ENCODE data around the gene SEC23A.
"Not testable (repeated sequence)": the region's sequence is repeated elsewhere in the genome, so short reads cannot be mapped to it uniquely, and the experiment has no call there.

SEC23A gene

DNA sequence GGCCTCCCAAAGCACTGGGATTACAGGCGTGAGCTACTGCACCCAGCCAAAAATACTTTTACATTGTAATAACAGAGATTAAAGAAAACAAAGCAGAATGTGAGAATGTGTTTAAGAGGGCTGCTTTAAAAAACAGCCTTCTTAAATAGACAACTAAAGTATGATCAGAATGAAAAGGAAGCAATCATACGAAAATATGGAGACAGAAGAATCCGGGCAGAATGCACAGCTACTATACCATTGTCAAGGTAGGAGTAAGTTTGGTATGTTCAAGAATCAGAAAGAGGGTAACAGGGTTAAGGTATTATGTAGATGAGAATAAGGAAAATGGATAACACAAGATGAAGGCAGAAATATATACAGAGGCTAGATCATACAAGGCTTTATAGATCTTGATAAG, 8.5 kb downstream of the SEC23A start:
- in situ Hi-C loops (cut with HindIII; ENCODE audit: low sequenced_read_pairs), result no loop called here

DNA sequence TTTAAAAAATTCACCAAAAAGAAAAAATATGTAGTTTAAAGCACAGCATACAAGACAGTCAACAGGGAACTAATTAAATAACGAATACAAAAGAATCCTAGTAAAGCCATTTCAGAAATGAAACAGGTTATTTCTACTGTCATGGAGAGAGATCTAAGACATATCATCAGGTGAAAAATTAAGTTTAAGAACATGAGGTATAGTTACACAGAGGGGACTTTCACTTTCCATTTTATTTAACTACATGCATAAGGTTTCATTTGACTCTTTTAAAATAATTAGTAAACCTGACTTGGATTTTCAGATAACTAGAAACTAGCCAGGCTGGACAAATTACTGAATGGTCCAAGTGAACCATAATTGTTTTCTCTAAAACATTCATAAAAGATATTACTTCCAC, 11.3 kb downstream of the SEC23A start:
- in situ Hi-C loops (cut with HindIII; ENCODE audit: low sequenced_read_pairs), result no loop called here

DNA sequence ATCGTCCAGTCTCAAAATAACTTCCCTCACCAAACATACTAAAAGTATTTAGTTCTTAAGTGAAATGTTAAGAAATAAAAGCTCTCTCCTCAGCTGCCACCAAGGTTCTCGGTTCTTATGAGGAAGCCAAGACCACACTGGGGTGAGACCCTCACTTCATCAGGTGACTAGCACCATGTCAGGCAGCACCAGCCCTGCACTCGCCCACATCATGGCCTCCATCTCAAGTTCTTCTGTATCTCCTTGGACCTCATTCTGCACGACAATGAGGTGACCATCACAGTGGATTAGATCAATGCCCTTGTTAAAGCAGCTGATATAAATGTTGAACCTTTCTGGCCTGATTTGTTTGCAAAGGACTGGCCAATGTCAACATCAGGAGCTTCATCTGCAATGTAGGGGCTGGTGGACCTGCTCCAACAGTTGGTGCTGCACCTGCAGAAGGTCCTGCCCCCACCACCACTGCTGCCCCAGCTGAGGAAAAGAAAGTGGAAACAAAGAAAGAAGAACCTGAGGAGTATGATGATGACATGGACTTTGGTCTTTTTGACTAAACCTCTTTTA, 12.4 kb downstream of the SEC23A start:
- in situ Hi-C loops (cut with HindIII; ENCODE audit: low sequenced_read_pairs), result no loop called here

DNA sequence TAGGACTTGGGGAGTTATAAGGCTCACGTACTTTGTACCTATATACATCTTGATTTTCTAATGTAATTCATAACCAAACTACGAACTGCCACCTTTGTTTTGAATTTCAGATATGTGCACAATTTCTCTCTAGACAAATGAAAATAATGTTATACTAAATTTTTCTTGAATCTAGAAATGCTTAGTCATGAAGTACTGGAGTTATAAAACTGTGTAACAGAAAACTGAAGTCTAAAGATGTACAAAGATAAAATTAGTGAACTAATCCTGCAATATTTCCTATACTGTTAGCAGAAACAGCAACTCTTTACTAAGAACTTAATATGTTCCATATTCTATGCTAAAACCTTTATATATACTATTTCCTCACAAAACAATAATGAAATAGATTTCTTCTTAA, 15.5 kb downstream of the SEC23A start:
- in situ Hi-C loops (cut with HindIII; ENCODE audit: low sequenced_read_pairs), result no loop called here

- in situ Hi-C loops (cut with HindIII; ENCODE audit: low sequenced_read_pairs), result no loop called here
These were observed 17.1 kb downstream of the SEC23A start for GRCh38 chr14:39085933-39086332.

DNA sequence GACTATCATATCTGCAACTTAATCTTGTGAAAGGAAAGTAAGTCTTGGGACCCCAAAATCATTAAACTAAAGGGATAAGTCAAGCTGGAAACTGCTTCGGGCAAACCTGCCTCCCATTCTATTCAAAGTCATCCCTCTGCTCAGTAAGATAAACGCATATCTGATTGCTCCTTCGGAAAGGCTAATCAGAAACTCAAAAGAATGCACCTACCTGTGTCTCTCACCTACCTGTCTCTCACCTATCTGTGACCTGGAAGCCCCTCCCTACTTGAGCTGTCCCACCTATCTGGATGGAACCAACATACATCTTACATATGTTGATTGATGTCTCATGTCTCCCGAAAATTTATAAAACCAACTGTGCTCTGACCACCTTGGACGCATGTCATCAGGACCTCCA, 19.9 kb downstream of the SEC23A start:
- in situ Hi-C loops (cut with HindIII; ENCODE audit: low sequenced_read_pairs), result no loop called here

- in situ Hi-C loops (cut with HindIII; ENCODE audit: low sequenced_read_pairs), result no loop called here
These were observed 22.1 kb downstream of the SEC23A start for GRCh38 chr14:39080886-39081285.

- in situ Hi-C loops (cut with HindIII; ENCODE audit: low sequenced_read_pairs), result no loop called here
These were observed 31.9 kb downstream of the SEC23A start for GRCh38 chr14:39071096-39071495.

GRCh38 chr14:39069923-39070322, 33.1 kb downstream of the SEC23A start:
- in situ Hi-C loops (cut with HindIII; ENCODE audit: low sequenced_read_pairs), result no loop called here

DNA sequence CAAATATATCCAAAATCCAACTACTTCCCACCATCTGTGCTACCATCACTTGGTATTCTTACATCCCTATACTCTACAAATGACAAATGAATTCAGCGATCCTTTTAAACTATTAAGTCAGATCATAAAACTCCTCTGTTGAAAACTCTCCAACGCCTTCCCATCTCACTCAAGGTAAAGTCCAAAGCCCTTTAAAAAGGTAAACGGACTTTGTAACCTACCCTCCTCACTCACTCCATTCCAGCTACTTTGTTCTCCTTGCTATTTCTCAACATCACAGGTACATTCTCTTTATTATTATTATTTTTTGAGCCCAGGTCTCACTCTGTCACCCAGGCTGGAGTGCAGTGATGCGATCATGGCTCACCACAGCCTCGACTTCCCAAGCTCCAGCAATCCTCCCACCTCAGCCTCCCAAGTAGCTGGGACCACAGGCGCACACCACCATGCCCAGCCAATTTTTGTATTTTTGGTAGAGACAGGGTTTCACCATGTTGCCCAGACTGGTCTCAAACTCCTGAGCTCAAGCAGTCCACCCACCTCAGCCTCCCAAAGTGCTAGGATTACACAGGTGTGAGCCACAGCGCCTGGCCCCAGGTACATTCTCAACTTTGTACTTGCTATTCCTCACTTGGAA, 33.7 kb downstream of the SEC23A start:
- in situ Hi-C loops (cut with HindIII; ENCODE audit: low sequenced_read_pairs), result not testable (repeated sequence)

GRCh38 chr14:39060818-39061437, 42.1 kb downstream of the SEC23A start:
- in situ Hi-C loops (cut with HindIII; ENCODE audit: low sequenced_read_pairs), result no loop called here

GRCh38 chr14:39055786-39056474, 47.1 kb downstream of the SEC23A start:
- in situ Hi-C loops (cut with HindIII; ENCODE audit: low sequenced_read_pairs), result no loop called here

DNA sequence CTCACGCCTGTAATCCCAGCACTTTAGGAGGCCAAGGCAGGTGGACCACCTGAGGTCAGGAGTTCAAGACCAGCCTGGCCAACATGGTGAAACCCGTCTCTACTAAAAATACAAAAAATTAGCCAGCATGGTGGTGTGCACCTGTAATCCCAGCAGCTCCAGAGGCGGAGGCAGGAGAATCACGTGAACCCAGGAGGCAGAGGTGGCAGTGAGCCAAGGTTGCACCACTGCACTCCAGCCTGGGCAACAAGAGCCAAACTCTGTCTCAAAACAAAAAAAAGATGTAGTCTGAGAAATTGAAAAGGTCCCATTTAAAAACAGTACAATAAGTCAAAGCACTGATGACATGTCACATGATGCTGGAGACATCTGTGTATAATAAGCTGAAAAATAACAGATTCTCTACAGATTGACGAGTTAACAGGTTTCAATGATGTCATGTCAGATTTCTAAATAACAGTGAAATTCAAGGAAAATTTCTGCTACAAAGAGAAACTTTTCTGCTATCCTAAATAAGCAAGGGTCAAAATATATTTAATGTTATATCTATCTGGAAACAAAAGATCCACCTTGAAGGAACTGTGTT, 50.1 kb downstream of the SEC23A start:
- in situ Hi-C loops (cut with HindIII; ENCODE audit: low sequenced_read_pairs), result not testable (repeated sequence)

- in situ Hi-C loops (cut with HindIII; ENCODE audit: low sequenced_read_pairs), result no loop called here
These were observed 52.6 kb downstream of the SEC23A start for GRCh38 chr14:39050389-39050788.

- in situ Hi-C loops (cut with HindIII; ENCODE audit: low sequenced_read_pairs), result not testable (repeated sequence)
These were observed 57.1 kb downstream of the SEC23A start for GRCh38 chr14:39045889-39046288.

- in situ Hi-C loops (cut with HindIII; ENCODE audit: low sequenced_read_pairs), result no loop called here
These were observed 59.6 kb downstream of the SEC23A start for GRCh38 chr14:39043352-39043943.

DNA sequence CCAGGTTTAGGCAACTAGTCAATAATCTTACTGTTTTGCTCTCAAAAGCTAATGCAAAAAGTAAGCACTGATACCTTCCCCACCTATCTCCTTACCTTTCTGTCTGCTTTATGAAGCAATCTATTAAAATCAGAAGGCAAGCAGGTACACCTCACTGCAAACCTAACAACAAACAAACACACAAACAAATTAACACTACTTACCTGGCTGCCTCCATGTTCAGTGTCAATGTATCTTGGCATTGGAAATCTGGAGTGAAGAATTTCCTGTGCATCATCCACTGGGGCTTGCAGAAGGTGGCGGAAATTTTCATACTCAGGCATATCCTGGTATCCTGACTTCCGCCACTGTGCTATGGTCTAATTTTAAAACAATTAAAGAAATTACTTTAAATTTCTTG, 62.5 kb downstream of the SEC23A start:
- in situ Hi-C loops (cut with HindIII; ENCODE audit: low sequenced_read_pairs), result no loop called here

- in situ Hi-C loops (cut with HindIII; ENCODE audit: low sequenced_read_pairs), result no loop called here
These were observed 64.5 kb downstream of the SEC23A start for GRCh38 chr14:39038542-39038941.

GRCh38 chr14:39036760-39037159, 66.3 kb downstream of the SEC23A start:
- in situ Hi-C loops (cut with HindIII; ENCODE audit: low sequenced_read_pairs), result no loop called here

GRCh38 chr14:39035336-39035735, 67.7 kb downstream of the SEC23A start:
- in situ Hi-C loops (cut with HindIII; ENCODE audit: low sequenced_read_pairs), result no loop called here
